IPS-18c (cell line): ENCODE results near the gene HMGXB3.

ENCODE experiments used
- H3K4me3 ChIP-seq: 2 replicates; pipeline ENCODE4 v1.7.0; 2013; ENCODE audit warnings: low read depth, mild to moderate bottlenecking, low read length, moderate library complexity; ENCODE audit not compliant: insufficient read depth
- H3K9me3 ChIP-seq: one replicate; pipeline ENCODE4 v1.6.1; 2013; ENCODE audit warnings: mild to moderate bottlenecking, low read length, moderate library complexity; ENCODE audit not compliant: control insufficient read depth, insufficient read depth

HMGXB3 gene

DNA sequence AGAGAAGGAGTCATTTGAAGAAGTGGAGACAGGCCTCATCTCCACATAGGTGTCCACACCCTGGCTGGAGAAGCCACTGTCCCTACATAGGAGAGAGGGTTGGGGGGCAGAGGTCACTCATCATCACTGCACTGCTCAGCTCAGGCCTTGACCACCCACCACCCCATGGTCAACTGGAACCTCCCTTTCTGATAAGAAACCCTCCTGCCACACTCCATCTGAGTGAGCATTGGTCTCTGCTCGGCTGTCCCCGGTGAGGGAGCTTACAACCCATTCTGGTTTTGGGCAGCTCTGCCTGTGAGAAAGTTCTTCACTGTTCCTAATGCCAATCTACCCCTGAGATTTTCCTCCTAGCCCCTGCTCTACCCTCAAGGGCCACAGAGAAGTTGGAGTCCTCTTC, 57.0 kb downstream of the HMGXB3 start:
- Histone ChIP-seq H3K9me3 (no peaks in the 10 kb centered on the region), H3K4me3 (no peak overlapping the region)

- Histone ChIP-seq H3K4me3 (no peak overlapping the region), H3K9me3 (no peaks in the 10 kb centered on the region)
Measured at GRCh38 chr5:150057996-150058395, 57.5 kb downstream of the HMGXB3 start.

- Histone ChIP-seq H3K9me3 (no peaks in the 10 kb centered on the region), H3K4me3 (no peak overlapping the region; the same call in 1 of the 2 replicates)
Measured at GRCh38 chr5:150058480-150059126, 58.1 kb downstream of the HMGXB3 start.

GRCh38 chr5:150059623-150060022, 59.1 kb downstream of the HMGXB3 start:
- H3K9me3 ChIP-seq, result no peaks in the 10 kb centered on the region
- H3K4me3 ChIP-seq, result no peak overlapping the region

DNA sequence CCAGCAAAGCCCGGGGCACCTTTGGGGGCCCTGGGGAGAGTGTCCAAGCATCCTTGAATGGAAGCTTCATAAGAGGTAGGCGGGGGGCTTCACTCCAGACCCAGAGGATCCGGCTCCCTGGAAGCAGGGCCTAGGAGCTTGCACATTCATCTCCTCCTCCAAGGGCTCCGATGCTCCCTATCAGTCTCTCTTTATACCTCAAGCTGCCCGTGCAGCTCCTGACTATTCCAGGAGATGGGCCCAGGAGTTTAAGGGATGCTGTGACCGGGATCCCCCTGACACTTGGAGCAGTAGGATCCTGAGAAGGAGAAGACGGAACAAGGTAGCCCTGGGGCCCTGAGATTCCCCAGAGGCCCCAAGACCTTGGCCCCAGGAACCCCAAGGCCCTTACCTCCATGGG, 59.9 kb downstream of the HMGXB3 start:
- Histone ChIP-seq H3K4me3 (no peak overlapping the region), H3K9me3 (no peaks in the 10 kb centered on the region)

DNA sequence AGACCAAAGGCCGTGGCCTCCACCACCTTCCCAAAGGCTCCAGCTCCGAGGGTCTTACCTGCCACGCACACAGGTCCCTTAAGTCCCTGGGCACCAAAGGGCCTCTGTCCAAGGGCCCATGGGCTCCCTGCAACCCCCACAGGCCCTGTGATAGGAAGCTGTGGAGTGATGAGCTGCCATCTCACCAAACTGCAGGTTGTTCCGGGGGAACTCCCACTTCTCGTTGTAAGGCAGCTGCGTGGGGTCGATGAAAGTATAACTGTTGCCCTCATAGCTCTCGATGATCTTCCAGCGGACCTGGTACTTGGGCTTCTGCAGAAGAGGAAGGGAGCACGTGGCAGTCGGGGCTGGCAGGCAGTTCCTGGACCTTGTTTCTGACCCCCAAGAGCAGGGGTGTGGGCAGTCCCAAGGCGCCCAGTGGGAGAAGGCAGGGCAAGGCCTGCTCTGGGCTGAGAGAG, 61.0 kb downstream of the HMGXB3 start:
- H3K4me3 ChIP-seq, result no peak overlapping the region
- no peaks in the 10 kb centered on the region for H3K9me3 ChIP-seq

GRCh38 chr5:150062216-150062922, 61.8 kb downstream of the HMGXB3 start:
- no peak overlapping the region for H3K4me3 ChIP-seq

GRCh38 chr5:150063638-150064037, 63.1 kb downstream of the HMGXB3 start:
- H3K4me3 ChIP-seq, result no peak overlapping the region
- no peaks in the 10 kb centered on the region for H3K9me3 ChIP-seq

More at GRCh38 chr5:150062216-150062922, 61.8 kb downstream of the HMGXB3 start:
- no peaks in the 10 kb centered on the region for H3K9me3 ChIP-seq

GRCh38 chr5:150064681-150065220, 64.2 kb downstream of the HMGXB3 start:
- Histone ChIP-seq H3K9me3 (no peaks in the 10 kb centered on the region), H3K4me3 (no peak overlapping the region)

- Histone ChIP-seq H3K9me3 (no peaks in the 10 kb centered on the region), H3K4me3 (no peak overlapping the region)
Measured at GRCh38 chr5:150065346-150065745, 64.8 kb downstream of the HMGXB3 start.

DNA sequence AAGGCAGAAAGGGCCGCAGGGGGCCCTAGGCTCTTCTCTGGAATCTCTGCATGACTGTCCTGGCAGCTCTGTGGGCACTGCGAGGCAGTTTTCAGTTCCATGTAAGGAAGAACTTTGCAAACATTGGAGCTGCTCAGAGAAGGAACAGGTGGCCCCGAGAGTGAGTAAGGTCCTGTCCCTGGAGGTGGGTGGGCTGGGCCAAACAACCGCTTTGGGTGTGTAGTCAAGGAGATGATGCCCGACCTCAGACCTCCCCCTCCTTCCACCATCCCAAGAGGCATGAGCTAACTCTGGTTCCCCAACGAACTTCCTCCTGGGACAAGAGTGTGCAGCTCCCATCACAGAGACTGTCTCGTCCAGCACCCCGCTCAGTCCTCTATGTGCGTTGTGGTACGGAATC, 65.3 kb downstream of the HMGXB3 start:
- H3K9me3 ChIP-seq, result no peaks in the 10 kb centered on the region
- no peak overlapping the region for H3K4me3 ChIP-seq

DNA sequence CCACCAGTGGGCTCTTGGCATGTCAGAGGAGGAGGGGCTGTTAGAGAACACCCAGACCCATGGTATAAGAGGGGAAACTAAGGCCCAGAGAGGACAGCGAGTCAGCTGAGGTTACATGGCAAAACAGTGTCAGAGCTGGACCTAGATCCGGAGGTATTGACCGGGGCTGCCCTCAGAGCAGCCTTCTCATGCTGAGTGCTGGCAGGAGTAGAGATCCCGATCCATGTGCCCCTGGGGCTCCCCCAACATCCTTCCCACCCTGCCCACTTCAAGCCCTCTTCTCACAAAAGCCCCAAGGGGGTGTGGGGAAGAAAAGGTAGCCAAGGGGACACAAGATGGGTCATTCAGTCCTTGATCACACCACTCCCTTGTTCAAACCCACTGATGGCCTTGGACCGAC, 65.9 kb downstream of the HMGXB3 start:
- Histone ChIP-seq H3K9me3 (no peaks in the 10 kb centered on the region), H3K4me3 (no peak overlapping the region)

- H3K4me3 ChIP-seq, result no peak overlapping the region
- no peaks in the 10 kb centered on the region for H3K9me3 ChIP-seq
Measured at GRCh38 chr5:150066901-150067396, 66.4 kb downstream of the HMGXB3 start.

DNA sequence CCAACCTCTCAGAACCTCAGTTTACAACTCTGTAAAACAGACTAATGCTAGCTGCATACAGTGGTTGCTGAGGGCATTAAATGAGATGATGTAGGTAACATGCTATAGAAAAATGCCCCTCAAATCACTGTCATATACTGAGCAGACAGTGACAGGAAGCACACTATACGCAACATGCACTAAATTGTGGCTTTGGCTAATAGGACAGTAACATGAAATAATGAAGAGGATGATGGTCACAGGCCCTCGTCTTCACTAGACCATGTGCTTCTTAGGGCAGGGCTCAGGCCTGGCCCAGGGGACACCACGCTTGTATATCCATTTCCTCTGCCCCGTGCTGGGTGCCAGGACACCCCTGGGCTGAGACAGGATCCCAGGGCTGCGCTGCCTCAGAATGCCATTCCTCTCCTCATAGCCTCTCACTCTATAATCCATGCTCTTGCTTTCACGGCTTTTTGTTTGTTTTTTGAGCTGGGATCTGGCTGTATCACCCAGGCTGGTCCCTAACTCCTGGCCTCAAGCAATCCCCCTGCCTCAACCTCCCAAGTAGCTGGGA, 66.9 kb downstream of the HMGXB3 start:
- Histone ChIP-seq H3K9me3 (no peaks in the 10 kb centered on the region), H3K4me3 (no peak overlapping the region)

DNA sequence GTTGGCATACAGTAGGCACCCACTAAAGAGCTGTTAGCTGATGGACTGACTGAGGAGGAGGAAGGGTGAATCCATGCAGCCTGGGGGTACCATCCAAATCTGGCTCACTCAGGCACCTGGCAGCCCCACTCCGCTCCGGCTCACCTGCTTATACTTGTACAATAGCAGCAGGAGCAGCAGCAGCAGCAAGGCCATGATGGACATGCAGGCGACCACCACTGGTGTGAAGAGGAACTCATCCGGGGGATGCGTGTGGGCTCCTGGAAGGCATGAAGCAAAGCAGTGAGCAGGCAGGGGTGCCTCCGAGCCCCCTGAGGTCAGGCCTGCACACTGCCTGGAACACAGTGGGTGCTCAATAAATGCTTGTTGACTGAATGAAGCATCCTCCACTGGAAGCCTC, 67.5 kb downstream of the HMGXB3 start:
- H3K4me3 ChIP-seq, result no peak overlapping the region
- no peaks in the 10 kb centered on the region for H3K9me3 ChIP-seq

GRCh38 chr5:150068472-150068871, 67.9 kb downstream of the HMGXB3 start:
- Histone ChIP-seq H3K4me3 (no peak overlapping the region), H3K9me3 (no peaks in the 10 kb centered on the region)

- no peaks in the 10 kb centered on the region for H3K9me3 ChIP-seq
- H3K4me3 ChIP-seq, result no peak overlapping the region
Measured at GRCh38 chr5:150068961-150069645, 68.6 kb downstream of the HMGXB3 start.
